ENCODE measurements around the gene C20orf141.
"Not testable (repeated sequence)": the region's sequence is repeated elsewhere in the genome, so short reads cannot be mapped to it uniquely, and the experiment has no call there.

C20orf141 gene, protein sequence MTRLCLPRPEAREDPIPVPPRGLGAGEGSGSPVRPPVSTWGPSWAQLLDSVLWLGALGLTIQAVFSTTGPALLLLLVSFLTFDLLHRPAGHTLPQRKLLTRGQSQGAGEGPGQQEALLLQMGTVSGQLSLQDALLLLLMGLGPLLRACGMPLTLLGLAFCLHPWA

GRCh38 chr20:2814587-2815051 lies at the start of gene C20orf141:
Gene C20orf141, plus strand, starts transcription at chr20:2814987. Its CDS starts 198 bp downstream, at chr20:2815185.
- DNase-seq (ENCODE audit: low read depth in 2 of 2), result no peak

DNA sequence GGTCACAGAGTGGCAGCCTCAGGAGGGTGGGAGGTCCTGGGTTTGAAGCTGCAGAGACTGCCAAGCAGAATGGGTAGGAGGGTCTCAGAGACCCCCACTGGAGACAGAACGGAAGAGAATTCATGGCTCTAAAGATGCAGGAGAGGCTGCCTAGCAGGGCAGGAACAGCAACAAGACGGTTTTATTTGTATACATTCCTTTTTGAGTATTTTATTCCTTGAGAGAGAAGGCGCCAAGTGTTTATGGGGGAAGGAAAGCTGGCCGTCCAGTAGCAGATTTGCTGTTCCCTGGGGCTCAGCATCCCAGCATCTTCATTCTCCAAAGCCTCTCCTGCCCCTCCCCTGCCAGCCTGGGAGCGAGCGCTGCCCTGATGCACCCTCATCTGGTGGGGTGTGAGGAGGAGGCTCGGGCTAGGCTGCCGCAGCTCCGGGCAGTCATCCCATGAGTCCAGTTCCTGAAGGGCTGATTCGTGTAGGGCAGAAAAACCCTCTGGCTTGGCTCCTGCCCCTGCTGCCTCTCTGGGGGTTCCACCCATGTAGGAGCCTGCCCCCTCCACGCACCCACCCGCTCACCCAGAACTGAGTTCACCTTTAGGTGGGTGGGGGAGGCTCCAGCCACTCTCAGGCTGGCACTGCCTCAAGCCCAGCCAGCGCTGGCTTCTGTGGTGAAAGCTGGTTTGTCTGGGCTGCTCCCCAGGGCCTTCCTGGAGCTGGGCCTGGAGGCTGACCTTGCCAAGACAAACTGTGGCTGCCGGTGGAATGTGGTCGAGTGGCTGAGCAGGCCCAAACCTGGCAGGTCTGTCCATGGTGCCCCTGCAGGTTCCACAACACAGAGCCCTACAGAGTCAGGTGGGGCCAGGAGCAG lies 46.8 kb upstream of the C20orf141 start:
- no peak for DNase-seq (ENCODE audit: low read depth in 2 of 2)

DNA sequence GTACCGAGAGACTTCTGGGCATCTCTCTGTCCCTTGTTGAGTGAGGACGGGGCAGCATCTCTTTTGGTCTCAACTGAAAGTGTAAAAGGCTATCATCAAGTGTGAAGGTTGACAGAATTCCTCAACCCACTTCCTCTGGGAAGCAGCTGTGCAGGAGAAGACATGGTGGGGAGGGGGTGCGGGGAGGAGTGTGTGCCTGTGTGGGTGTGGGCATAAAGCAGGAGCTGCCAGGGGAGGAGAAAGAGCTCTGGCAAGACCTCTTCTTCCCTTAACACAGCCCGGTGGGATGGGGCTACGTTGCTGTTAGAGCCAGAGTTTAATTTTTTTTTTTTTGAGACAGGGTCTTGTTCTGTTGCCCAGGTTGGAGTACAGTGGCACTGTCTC lies 46.2 kb upstream of the C20orf141 start:
- no peak for DNase-seq (ENCODE audit: low read depth in 2 of 2)

DNA sequence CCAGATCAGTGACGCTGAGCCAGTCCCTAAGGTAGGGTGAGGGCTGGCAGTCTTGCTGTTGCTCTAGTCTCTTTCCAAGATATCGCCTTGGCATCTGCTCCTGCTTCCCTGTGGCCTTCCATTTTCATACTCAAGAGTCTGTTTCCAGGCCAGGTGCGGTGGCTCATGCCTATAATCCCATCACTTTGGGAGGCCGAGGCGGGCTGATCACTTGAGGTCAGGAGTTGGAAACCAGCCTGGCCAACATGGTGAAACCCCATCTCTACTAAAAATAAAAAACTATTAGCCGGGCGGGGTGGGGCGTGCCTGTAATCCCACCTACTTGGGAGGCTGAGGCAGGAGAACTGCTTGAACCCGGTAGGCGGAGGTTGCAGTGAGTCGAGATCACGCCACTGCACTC lies 44.7 kb upstream of the C20orf141 start:
- DNase-seq (ENCODE audit: low read depth in 2 of 2), result not testable (repeated sequence)

GRCh38 chr20:2771631-2772080 lies 43.1 kb upstream of the C20orf141 start:
- no peak for DNase-seq (ENCODE audit: low read depth in 2 of 2)

GRCh38 chr20:2773812-2774211 lies 41.0 kb upstream of the C20orf141 start:
- DNase-seq (ENCODE audit: low read depth in 2 of 2), result no peak

DNA sequence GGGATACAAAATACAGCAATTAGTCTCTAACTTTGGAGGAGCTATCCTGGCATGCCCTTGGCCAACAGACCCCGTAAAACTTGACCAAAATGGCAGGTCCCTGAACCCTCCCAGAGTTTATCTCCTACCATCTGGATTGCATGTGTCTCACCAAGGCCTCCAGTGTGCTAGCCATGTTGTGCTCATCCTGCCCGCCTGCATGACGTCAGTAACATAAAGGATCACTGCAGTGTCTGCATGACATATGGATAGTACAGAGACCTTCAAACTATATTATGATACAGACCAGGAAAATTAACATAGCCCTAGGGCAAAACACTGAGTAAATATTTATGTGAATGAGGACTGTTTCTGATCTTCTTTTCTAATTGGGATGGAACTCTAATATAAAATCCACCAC lies 39.6 kb upstream of the C20orf141 start:
- DNase-seq (ENCODE audit: low read depth in 2 of 2), result no peak

GRCh38 chr20:2778602-2779321 lies 36.0 kb upstream of the C20orf141 start:
- no peak for DNase-seq (ENCODE audit: low read depth in 2 of 2)

DNA sequence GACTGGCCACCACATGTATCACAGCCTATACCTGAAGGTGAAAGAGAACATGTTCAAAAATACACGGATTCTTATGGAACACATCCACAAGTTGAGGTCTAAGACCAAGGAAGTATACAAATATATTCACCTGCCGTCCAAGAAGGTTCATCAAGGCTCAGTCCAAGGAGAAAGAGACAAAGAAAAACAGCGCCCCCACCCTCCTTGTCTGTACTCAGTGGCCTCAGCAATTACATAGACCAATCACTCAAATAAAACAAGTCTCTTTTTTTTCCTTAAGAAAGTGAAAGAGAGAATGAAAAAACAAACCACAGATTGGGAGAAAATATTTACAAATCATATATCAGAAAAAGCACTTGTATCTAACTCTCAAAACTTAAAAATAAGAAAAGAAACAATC lies 33.8 kb upstream of the C20orf141 start:
- DNase-seq (ENCODE audit: low read depth in 2 of 2), result no peak

GRCh38 chr20:2783908-2784566 lies 30.8 kb upstream of the C20orf141 start:
- DNase-seq (ENCODE audit: low read depth in 2 of 2), result no peak

GRCh38 chr20:2793471-2793870 lies 21.3 kb upstream of the C20orf141 start:
- no peak for DNase-seq (ENCODE audit: low read depth in 2 of 2)

DNA sequence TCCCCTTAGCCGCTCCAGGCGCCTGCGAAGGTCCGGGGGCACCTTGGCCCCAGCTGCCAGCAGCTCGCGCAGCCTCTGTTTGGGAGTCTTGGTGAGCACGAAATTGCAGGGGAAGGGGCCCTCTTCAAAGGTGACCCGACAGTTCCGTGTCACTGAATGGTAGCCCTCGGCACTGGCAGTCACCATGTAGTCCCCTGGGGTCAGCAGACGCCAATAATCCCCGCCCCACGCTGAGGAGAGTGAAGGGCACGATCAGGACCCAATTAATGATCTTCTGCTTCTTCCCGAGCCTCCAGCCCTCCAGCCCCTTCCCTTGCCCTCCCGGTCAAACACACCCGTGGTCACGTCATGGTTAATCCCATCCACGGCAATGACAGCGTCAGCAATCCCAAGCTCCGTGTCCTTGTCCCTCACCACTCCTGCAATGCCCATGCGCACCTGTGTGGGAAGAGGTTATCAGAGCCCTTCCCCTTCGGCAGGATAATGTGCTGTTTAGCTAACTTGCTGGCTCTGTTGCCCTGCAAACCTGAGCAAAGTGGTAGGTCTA lies 20.5 kb upstream of the C20orf141 start:
- no peak for DNase-seq (ENCODE audit: low read depth in 2 of 2)

DNA sequence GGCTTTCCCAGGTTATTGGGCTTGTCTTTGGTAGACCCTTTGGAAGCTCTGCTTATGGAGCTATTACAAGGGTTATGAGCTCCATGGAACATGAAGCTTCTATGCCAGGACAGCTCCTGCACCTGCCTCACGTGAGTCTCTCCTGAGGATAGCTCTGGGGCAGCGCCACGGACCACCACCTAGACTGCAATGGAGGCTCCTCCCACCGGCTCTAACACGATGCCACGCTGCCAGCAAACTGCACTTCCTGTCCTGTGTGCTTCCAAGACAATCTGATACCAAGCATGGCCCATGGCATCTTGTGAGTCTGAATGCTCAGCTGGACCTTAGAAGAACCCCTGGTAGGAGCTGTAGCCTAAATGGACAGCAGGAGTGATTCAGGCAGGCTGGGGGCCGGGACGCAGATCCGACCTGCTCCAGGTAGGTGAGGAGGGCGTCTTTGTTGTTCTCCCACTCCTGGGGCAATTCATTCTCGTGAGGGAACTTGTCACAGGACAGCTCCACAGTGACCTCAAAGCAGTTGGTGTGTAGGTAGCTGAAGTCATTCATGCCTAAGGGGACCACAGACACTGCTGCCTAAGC lies 19.8 kb upstream of the C20orf141 start:
- no peak for DNase-seq (ENCODE audit: low read depth in 2 of 2)

GRCh38 chr20:2795451-2795850 lies 19.3 kb upstream of the C20orf141 start:
- DNase-seq (ENCODE audit: low read depth in 2 of 2), result no peak

DNA sequence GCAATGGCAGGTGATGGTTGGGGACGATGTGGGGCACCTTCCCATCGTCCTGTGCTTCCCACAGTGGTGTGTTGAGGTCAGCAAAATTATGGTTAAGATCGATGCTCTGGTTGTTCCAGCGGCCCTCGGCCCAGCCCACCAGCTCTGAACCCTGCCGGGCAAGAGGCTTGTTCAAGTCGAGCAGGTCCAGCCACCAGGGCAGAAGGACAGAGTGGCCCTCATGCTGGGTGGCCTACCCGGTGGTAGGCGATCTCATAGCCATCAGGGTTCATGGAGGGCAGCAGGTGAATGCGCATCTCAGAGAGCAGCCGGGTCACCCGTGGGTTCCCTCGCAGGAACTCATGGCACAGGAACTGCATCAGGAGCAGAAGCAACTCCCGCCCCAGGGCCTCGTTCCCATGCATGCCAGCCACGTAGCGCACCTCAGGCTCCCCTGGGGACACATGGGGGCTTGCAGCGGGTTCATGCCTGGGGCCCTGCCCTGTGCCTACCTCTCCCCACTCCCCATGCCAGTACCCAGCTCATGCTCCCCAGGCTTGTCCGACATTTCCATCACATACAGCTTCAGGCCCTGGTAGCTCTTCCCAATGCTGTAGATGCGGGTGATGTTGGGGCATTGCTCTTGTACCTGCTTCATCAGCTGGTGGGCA lies 18.7 kb upstream of the C20orf141 start:
- no peak for DNase-seq (ENCODE audit: low read depth in 2 of 2)

- DNase-seq (ENCODE audit: low read depth in 2 of 2), result no peak
Measured at GRCh38 chr20:2797136-2797983, 17.4 kb upstream of the C20orf141 start.

- no peak for DNase-seq (ENCODE audit: low read depth in 2 of 2)
Measured at GRCh38 chr20:2798095-2798805, 16.5 kb upstream of the C20orf141 start.

- DNase-seq (ENCODE audit: low read depth in 2 of 2), result no peak
Measured at GRCh38 chr20:2798814-2799213, 16.0 kb upstream of the C20orf141 start.

DNA sequence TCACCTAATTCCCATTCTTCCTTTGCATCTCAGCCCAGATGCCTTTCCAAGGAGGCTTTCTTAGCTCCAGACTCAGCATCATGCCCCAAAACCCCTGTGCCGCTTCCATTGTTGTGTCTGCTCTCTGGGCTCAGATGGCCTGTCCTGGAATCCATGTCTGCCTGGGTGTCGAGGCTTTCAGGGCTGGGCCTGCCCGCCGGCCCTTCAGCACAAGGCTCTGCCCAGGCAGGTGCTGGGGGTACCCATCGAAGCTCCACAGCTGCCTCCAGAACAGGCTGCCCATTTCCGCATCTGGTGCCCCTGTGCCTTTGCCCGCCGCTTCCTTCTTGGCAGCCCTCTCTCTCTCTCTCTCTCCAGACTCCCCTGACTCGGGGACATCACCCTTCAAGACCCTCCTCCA lies 15.5 kb upstream of the C20orf141 start:
- DNase-seq (ENCODE audit: low read depth in 2 of 2), result no peak
